ENCODE data around the gene RAPGEF4. TPM values are rescaled to one million over a fixed set of nuclear protein-coding genes. Genes with fewer than 3 reads are reported as not detected.

RAPGEF4 gene
- total RNA-seq: 10 to 100 TPM in 5 of 6 donors, 1 to 10 TPM in 1; 8.3 to 35.2 (median 17.4) TPM

GRCh38 chr2:172735582-172736423 lies at the start of gene RAPGEF4:
RAPGEF4 (plus strand) TSS chr2:172735845; CDS start chr2:172735984, 139 bp downstream.
- Histone ChIP-seq H3K9me3 (no peaks in the 10 kb centered on the region), H3K4me3 (peak within 1 kb of the TSS in 3 of 4 donors; percentile 45 to 51 (median 48)), H3K36me3 (no peaks in the 10 kb centered on the region), H3K27ac (no peak within 1 kb of the TSS), H3K4me1 (peaks cover 4 to 14% (median 13%) of the 10 kb centered on the region in 4 donors), H3K27me3 (peaks cover 0 to 14% (median 6%) of the 10 kb centered on the region in 4 donors)
- TF ChIP-seq POLR2AphosphoS5 (IDR thresholded peaks at IDR 0.05): no peak
- no peak for TF ChIP-seq CTCF (IDR thresholded peaks at IDR 0.05)
- no peak for TF ChIP-seq EP300 (IDR thresholded peaks at IDR 0.05)
- no peak for TF ChIP-seq POLR2A (IDR thresholded peaks at IDR 0.05)
- ATAC-seq (ENCODE audit: low FRiP score in 2 of 2) (peak in 1 of 2 donors; percentile 43), DNase-seq (peak in 1 of 2 donors; percentile 71)
- 4 to 6% methylated on average over 11 to 12 of the region's 95 CpGs for WGBS, 2 donors

GRCh38 chr2:172693037-172693436 lies 42.6 kb upstream of the RAPGEF4 start:
- H3K27ac ChIP-seq: no peak overlapping the region
- DNase-seq (peak in 1 of 2 donors; percentile 23), ATAC-seq (ENCODE audit: low FRiP score in 2 of 2) (peak; percentile 55 to 64)
- no peaks in the 10 kb centered on the region for H3K36me3 ChIP-seq
- no peaks in the 10 kb centered on the region for H3K9me3 ChIP-seq
- WGBS, 2 donors: 26 to 29% methylated on average over 3 of the region's 3 CpGs
- no peak for TF ChIP-seq POLR2AphosphoS5 (IDR thresholded peaks at IDR 0.05)
- TF ChIP-seq CTCF (IDR thresholded peaks at IDR 0.05): no peak
- no peak for TF ChIP-seq POLR2A (IDR thresholded peaks at IDR 0.05)
- no peak for TF ChIP-seq EP300 (IDR thresholded peaks at IDR 0.05)
- peaks cover 0 to 11% (median 7%) of the 10 kb centered on the region in 4 donors for H3K4me1 ChIP-seq
- no peak overlapping the region for H3K4me3 ChIP-seq
- H3K27me3 ChIP-seq: no peaks in the 10 kb centered on the region

GRCh38 chr2:172693529-172694455 lies 41.9 kb upstream of the RAPGEF4 start:
- H3K4me1 ChIP-seq: peaks cover 0 to 11% (median 7%) of the 10 kb centered on the region in 4 donors
- no peaks in the 10 kb centered on the region for H3K9me3 ChIP-seq
- 48 to 62% methylated on average over 8 of the region's 8 CpGs for WGBS, 2 donors
- H3K36me3 ChIP-seq: no peaks in the 10 kb centered on the region
- no peak overlapping the region for H3K4me3 ChIP-seq
- H3K27me3 ChIP-seq: no peaks in the 10 kb centered on the region
- no peak for TF ChIP-seq POLR2A (IDR thresholded peaks at IDR 0.05)
- no peak for TF ChIP-seq POLR2AphosphoS5 (IDR thresholded peaks at IDR 0.05)
- no peak for TF ChIP-seq CTCF (IDR thresholded peaks at IDR 0.05)
- TF ChIP-seq EP300 (IDR thresholded peaks at IDR 0.05): no peak
- H3K27ac ChIP-seq: no peak overlapping the region
- DNase-seq (no peak), ATAC-seq (ENCODE audit: low FRiP score in 2 of 2) (peak in 1 of 2 donors; percentile 40)

GRCh38 chr2:172697296-172697695 lies 38.3 kb upstream of the RAPGEF4 start:
- no peak for ATAC-seq (ENCODE audit: low FRiP score in 2 of 2)
- TF ChIP-seq CTCF (IDR thresholded peaks at IDR 0.05) (no peak), EP300 (IDR thresholded peaks at IDR 0.05) (no peak), POLR2A (IDR thresholded peaks at IDR 0.05) (no peak), POLR2AphosphoS5 (IDR thresholded peaks at IDR 0.05) (no peak)
- H3K4me1 ChIP-seq: peaks cover 0 to 11% (median 7%) of the 10 kb centered on the region in 4 donors
- no peaks in the 10 kb centered on the region for H3K36me3 ChIP-seq
- no peaks in the 10 kb centered on the region for H3K9me3 ChIP-seq
- 68 to 81% methylated on average over 3 of the region's 3 CpGs for WGBS, 2 donors
- H3K27ac ChIP-seq: no peak overlapping the region
- no peak for DNase-seq
- no peak overlapping the region for H3K4me3 ChIP-seq
- no peaks in the 10 kb centered on the region for H3K27me3 ChIP-seq
